ENCODE results near the gene CRMP1. TPM values are rescaled to one million over a fixed set of nuclear protein-coding genes. Genes with fewer than 3 reads are reported as not detected.

The CRMP1 gene
- total RNA-seq, 1 experiment from 2014 or later: 134 TPM

DNA sequence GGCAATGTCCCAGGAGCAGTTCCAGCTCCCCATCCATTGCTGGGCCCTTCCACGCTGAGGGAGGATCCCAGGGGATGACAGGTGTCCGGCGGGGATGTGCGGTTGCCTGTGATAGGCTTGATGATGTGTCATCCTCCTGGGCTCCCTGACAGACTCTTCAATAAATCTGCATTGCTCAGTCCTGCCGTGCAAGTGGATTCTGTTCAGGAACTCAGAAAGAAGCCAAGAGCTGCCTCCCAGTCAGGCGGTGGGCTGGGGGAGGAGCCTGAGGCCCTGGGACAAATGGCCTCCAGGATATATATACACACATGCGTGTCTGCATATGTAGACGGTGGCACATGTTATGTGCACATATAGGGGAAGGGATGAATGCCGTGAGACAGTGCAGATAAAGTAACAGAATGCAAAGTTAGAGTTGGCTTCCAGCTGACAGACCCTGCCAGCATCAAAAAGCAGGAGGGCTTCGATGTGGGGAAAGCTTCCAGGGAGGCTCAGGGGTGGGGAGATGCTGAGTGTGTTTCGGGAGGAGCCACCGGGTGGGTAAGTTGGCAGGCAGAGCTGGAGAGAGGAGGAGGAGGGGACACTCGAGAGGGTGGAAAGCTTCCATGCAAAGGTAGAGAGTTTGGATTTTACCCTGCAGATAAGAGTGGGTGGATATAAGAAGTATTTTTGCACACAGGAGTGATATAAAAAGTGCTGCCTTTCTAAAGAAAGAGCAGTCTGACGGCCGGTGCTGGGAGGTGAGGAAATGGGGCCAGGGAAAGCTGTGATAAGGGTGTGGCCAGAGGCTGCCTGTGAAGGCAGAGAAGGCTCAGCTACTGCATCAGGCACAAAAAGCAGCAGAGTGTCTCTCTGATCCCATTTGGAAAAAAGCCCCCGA lies 28.5 kb upstream of the CRMP1 start:
- CTCF ChIA-PET: interaction anchor here (0.6 to 1.7 kb wide), 5 partner anchors 11 to 330 kb away, joined by 3 to 4 read pairs (median 3); no protein-coding TSS in a partner anchor
- Mint-ChIP-seq H3K27me3 (ENCODE audit: low read depth) (peaks cover 12% of the 10 kb centered on the region), H3K27ac (no peak overlapping the region), H3K4me1 (peaks cover 42% of the 10 kb centered on the region), H3K9me3 (no peaks in the 10 kb centered on the region), H3K36me3 (no peaks in the 10 kb centered on the region), H3K4me3 (no peak overlapping the region)
- no peak for DNase-seq (ENCODE audit: low spot score)
- TF ChIP-seq, protein P1, sequence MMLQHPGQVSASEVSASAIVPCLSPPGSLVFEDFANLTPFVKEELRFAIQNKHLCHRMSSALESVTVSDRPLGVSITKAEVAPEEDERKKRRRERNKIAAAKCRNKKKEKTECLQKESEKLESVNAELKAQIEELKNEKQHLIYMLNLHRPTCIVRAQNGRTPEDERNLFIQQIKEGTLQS (CRISPR knock-in tag; conservative IDR thresholded peaks at IDR 0.05): no peak
- TF ChIP-seq FOXP1 (CRISPR knock-in tag; IDR thresholded peaks at IDR 0.05; ENCODE audit: borderline replicate concordance) (no peak), CREB1 (CRISPR knock-in tag; IDR thresholded peaks at IDR 0.05) (no peak), KAT7 (CRISPR knock-in tag; IDR thresholded peaks at IDR 0.05; ENCODE audit: borderline replicate concordance) (no peak), JAZF1 (CRISPR knock-in tag; IDR thresholded peaks at IDR 0.05) (no peak), ZNF423 (CRISPR knock-in tag; IDR thresholded peaks at IDR 0.05) (no peak), CDX4 (CRISPR knock-in tag; IDR thresholded peaks at IDR 0.05; ENCODE audit: borderline replicate concordance) (no peak), ZBTB43 (CRISPR knock-in tag; IDR thresholded peaks at IDR 0.05) (no peak), ZBTB21 (CRISPR knock-in tag; IDR thresholded peaks at IDR 0.05; ENCODE audit: borderline replicate concordance) (no peak), SP1 (CRISPR knock-in tag; conservative IDR thresholded peaks at IDR 0.05) (no peak), USF2 (CRISPR knock-in tag; IDR thresholded peaks at IDR 0.05) (no peak), SMAD3 (CRISPR knock-in tag; IDR thresholded peaks at IDR 0.05; ENCODE audit: borderline replicate concordance) (no peak), STAT6 (CRISPR knock-in tag; conservative IDR thresholded peaks at IDR 0.05; ENCODE audit: low read depth) (no peak)
- TF ChIP-seq, protein P2, sequence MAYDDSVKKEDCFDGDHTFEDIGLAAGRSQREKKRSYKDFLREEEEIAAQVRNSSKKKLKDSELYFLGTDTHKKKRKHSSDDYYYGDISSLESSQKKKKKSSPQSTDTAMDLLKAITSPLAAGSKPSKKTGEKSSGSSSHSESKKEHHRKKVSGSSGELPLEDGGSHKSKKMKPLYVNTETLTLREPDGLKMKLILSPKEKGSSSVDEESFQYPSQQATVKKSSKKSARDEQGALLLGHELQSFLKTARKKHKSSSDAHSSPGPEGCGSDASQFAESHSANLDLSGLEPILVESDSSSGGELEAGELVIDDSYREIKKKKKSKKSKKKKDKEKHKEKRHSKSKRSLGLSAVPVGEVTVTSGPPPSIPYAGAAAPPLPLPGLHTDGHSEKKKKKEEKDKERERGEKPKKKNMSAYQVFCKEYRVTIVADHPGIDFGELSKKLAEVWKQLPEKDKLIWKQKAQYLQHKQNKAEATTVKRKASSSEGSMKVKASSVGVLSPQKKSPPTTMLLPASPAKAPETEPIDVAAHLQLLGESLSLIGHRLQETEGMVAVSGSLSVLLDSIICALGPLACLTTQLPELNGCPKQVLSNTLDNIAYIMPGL (CRISPR knock-in tag; IDR thresholded peaks at IDR 0.05): no peak
- TF ChIP-seq, protein P3, sequence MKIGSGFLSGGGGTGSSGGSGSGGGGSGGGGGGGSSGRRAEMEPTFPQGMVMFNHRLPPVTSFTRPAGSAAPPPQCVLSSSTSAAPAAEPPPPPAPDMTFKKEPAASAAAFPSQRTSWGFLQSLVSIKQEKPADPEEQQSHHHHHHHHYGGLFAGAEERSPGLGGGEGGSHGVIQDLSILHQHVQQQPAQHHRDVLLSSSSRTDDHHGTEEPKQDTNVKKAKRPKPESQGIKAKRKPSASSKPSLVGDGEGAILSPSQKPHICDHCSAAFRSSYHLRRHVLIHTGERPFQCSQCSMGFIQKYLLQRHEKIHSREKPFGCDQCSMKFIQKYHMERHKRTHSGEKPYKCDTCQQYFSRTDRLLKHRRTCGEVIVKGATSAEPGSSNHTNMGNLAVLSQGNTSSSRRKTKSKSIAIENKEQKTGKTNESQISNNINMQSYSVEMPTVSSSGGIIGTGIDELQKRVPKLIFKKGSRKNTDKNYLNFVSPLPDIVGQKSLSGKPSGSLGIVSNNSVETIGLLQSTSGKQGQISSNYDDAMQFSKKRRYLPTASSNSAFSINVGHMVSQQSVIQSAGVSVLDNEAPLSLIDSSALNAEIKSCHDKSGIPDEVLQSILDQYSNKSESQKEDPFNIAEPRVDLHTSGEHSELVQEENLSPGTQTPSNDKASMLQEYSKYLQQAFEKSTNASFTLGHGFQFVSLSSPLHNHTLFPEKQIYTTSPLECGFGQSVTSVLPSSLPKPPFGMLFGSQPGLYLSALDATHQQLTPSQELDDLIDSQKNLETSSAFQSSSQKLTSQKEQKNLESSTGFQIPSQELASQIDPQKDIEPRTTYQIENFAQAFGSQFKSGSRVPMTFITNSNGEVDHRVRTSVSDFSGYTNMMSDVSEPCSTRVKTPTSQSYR (CRISPR knock-in tag; IDR thresholded peaks at IDR 0.05): no peak
- TF ChIP-seq, protein P4, sequence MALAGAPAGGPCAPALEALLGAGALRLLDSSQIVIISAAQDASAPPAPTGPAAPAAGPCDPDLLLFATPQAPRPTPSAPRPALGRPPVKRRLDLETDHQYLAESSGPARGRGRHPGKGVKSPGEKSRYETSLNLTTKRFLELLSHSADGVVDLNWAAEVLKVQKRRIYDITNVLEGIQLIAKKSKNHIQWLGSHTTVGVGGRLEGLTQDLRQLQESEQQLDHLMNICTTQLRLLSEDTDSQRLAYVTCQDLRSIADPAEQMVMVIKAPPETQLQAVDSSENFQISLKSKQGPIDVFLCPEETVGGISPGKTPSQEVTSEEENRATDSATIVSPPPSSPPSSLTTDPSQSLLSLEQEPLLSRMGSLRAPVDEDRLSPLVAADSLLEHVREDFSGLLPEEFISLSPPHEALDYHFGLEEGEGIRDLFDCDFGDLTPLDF (CRISPR knock-in tag; IDR thresholded peaks at IDR 0.05): no peak
- TF ChIP-seq, protein P5, sequence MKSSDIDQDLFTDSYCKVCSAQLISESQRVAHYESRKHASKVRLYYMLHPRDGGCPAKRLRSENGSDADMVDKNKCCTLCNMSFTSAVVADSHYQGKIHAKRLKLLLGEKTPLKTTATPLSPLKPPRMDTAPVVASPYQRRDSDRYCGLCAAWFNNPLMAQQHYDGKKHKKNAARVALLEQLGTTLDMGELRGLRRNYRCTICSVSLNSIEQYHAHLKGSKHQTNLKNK (CRISPR knock-in tag; IDR thresholded peaks at IDR 0.05): no peak
- TF ChIP-seq, protein P6, sequence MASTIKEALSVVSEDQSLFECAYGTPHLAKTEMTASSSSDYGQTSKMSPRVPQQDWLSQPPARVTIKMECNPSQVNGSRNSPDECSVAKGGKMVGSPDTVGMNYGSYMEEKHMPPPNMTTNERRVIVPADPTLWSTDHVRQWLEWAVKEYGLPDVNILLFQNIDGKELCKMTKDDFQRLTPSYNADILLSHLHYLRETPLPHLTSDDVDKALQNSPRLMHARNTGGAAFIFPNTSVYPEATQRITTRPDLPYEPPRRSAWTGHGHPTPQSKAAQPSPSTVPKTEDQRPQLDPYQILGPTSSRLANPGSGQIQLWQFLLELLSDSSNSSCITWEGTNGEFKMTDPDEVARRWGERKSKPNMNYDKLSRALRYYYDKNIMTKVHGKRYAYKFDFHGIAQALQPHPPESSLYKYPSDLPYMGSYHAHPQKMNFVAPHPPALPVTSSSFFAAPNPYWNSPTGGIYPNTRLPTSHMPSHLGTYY (CRISPR knock-in tag; IDR thresholded peaks at IDR 0.05): no peak
- POLR2A ChIA-PET: no interaction called here
- no peak for ATAC-seq

Measured in WTC11 (cell line).